Measurements from ENCODE around the gene FOXA1. TPM values are rescaled to one million over a fixed set of nuclear protein-coding genes. Genes with fewer than 3 reads are reported as not detected.

The FOXA1 gene
- total and polyA plus RNA-seq, 12 donors: not detected

GRCh38 chr14:37617864-37618365 lies 22.9 kb upstream of the FOXA1 start:
- ATAC-seq: no peak
- 88 to 90% methylated on average over 1 of the region's 1 CpG for WGBS, 2 donors
- Histone ChIP-seq H3K9me3 (peaks cover 0 to 54% (median 22%) of the 10 kb centered on the region in 11 donors), H3K27me3 (peaks cover 7 to 65% (median 33%) of the 10 kb centered on the region in 7 donors), H3K4me1 (peaks cover 0 to 8% (median 0%) of the 10 kb centered on the region in 9 donors), H3K36me3 (no peaks in the 10 kb centered on the region), H3K4me3 (no peak overlapping the region), H3K27ac (no peak overlapping the region)
- intact Hi-C loops (cut with DNase I): no loop called here
- DNase-seq: no peak
- TF ChIP-seq CTCF (IDR thresholded peaks at IDR 0.05): no peak

DNA sequence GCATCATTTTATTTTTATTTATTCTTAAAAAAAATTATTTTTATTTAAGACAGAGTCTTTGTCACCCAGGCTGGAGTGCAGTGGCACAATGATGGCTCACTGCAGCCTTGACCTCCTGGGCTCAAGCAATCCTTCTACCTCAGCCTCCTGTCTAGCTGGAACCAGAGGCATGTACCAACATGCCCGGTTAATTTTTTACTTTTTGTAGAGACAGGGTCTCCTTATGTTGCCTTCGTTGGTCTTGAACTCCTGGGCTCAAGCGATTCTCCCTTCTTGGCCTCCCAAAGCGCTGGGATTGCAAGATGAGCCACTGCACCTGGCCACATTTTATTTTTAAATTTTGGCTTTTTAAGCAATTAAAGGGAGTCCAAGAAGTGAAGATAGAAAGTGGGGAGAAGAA lies 21.8 kb upstream of the FOXA1 start:
- H3K36me3 ChIP-seq: no peaks in the 10 kb centered on the region
- no peak for TF ChIP-seq CTCF (IDR thresholded peaks at IDR 0.05)
- H3K27me3 ChIP-seq: peaks cover 0 to 65% (median 30%) of the 10 kb centered on the region in 7 donors
- 91 to 92% methylated on average over 4 of the region's 4 CpGs for WGBS, 2 donors
- no peaks in the 10 kb centered on the region for H3K4me1 ChIP-seq
- DNase-seq (no peak), ATAC-seq (no peak)
- no peak overlapping the region for H3K4me3 ChIP-seq
- peaks cover 0 to 60% (median 29%) of the 10 kb centered on the region in 11 donors for H3K9me3 ChIP-seq
- intact Hi-C loops (cut with DNase I): no loop called here
- H3K27ac ChIP-seq: no peak overlapping the region

DNA sequence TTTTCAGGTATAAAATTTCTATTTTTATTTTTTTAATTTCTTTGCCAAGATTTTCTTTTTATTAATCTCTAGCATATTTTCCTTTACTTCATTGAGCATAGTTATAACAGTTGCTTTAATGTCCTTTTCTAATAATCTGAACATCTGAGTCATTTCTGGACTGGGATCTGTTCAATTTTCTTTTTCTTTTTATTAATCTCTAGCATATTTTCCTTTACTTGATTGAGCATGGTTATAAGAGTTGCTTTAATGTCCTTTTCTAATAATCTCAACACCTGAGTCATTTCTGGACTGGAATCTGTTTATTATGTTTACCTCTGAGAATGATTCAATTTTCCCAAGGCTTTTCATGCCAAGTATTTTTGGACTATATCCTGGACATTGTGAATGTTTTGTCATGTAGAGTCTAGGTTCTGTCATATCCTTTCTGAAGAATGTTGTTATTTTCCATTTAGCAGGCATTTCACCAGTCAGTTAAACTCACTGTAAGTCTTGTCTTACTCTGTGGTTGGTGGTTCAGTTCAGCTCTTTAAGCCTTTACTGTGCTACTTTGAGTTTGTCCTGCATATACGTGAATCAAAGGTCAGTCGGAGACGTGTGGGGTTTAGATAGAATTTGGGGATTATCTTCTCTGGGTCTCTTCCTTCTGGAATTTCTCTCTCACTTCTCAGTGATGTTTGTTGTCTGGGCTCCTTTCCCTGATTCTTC lies 20.7 kb upstream of the FOXA1 start:
- DNase-seq (no peak), ATAC-seq (no peak)
- Histone ChIP-seq H3K27me3 (peaks cover 0 to 65% (median 30%) of the 10 kb centered on the region in 7 donors), H3K9me3 (peaks cover 0 to 60% (median 29%) of the 10 kb centered on the region in 11 donors), H3K36me3 (no peaks in the 10 kb centered on the region), H3K4me3 (no peak overlapping the region), H3K27ac (no peak overlapping the region), H3K4me1 (no peaks in the 10 kb centered on the region)
- intact Hi-C loops (cut with DNase I): no loop called here
- 92 to 96% methylated on average over 3 of the region's 3 CpGs for whole genome bisulfite sequencing, 2 donors
- no peak for TF ChIP-seq CTCF (IDR thresholded peaks at IDR 0.05)

GRCh38 chr14:37610945-37611523 lies 16.0 kb upstream of the FOXA1 start:
- WGBS, 2 donors: 3 to 7% methylated on average over 52 of the region's 52 CpGs
- H3K4me3 ChIP-seq: no peak overlapping the region
- H3K36me3 ChIP-seq: no peaks in the 10 kb centered on the region
- no peak for TF ChIP-seq CTCF (IDR thresholded peaks at IDR 0.05)
- peaks cover 0 to 42% (median 18%) of the 10 kb centered on the region in 11 donors for H3K9me3 ChIP-seq
- no peaks in the 10 kb centered on the region for H3K4me1 ChIP-seq
- peaks cover 0 to 90% (median 59%) of the 10 kb centered on the region in 7 donors for H3K27me3 ChIP-seq
- intact Hi-C loops (cut with DNase I): no loop called here
- ATAC-seq: no peak
- DNase-seq: no peak
- H3K27ac ChIP-seq: no peak overlapping the region

Data from heart right ventricle (tissue), 16 donors.